Stimulated activated CD8-positive, alpha-beta memory T cell treated with anti-CD3 and anti-CD28 coated beads, Interleukin-7, amount 100 ng/mL, for 48 hours (primary cell): ENCODE results near the gene BTBD9.
"Not testable (repeated sequence)": the region's sequence is repeated elsewhere in the genome, so short reads cannot be mapped to it uniquely, and the experiment has no call there.

ENCODE experiments used
- DNase-seq, 2 donors: peaks; one replicate each; pipeline ENCODE4 v3.0.0-alpha.2; 2020; ENCODE audit warnings: low read depth in 1 of 2; ENCODE audit errors: extremely low read depth in 1 of 2

BTBD9 gene

DNA sequence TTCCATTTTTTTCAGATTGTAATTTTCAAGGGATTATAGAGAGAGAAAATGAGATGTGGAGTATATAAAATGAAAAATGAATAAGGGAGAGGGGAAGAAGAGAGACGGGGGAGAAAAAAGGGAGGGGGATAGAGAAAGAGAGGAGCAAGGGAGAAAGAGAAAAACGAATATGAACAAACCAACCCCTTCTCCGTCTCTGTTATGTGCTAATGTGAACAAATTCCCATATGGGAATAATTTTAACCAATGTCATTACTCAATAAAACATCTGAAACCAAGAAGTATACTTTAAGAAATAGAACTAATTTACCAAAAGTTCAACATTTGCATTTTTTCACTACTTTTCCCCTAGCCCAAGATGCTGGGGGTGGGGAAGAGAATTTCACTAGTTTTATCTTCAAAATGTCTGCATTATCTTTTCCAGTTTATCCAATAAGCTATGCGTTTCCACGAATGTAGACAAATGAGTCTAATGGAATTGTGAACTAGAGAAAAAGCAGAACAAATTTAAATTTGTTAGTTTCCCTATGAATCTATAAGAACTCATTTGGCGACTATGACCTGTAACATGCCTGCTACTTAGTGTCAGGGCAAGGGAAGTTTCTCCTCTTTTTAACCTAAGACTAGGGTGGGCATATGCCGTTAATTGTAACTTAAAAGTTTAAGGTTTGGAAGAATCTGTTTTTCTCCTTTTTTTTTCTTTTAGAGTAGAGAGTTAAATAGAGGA lies 286.3 kb downstream of the BTBD9 start:
- DNase-seq = no peak

DNA sequence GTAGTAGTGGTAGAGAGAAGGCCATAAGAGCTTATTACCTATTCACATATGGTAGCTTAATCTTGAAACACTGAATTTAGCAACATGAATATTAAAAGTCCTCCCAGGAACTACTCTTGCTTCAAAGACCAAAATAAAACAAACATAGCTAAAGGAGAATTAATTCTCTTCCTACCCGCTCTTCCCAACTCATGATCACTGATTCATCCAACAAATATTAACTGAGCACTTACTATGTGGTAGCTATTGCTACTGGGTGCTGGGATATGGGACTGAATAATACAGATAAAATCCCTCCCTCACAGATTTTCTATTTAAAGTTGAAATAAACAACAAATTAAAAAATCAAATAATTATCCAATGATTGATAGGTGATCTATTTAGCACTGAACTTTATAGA lies 287.1 kb downstream of the BTBD9 start:
- DNase-seq = no peak

DNA sequence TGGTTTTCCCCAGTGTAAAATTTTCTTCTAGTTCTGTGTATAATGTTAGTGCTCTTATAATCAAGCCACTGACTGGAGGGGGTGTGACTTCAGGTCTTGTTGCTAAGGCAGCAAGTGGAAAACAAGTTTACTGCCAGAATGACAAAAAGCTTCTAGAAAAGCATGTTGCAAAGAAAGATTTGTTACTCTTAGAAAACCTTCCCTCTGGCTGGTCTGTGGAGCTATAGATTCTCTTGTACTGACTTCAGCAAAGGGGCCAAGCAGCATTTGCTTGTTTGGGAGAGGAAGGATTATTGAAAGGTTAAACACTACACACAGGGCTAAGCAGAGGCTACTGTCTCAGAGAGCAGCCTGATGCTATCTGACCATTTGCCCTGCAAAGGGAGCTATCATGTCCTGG lies 288.8 kb downstream of the BTBD9 start:
- DNase-seq = no peak

DNA sequence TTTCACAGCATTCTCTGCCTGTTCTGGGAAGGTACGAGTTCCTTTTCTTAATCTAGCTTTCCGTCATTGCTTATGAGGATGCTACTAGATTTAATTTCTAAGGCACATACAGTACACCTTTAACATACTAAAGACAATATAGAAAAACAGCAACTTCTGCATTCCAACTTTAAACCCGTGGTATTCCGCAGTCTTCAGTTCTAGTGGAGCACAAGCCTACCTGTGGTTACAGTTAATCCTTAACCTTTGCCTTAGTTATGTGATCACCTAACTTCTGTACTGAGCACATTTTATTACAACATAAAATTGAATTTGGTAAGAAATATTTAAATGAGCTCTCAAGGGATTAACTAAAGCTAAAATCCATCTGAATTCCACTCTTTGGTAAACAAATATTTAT lies 289.5 kb downstream of the BTBD9 start:
- no peak for DNase-seq

DNA sequence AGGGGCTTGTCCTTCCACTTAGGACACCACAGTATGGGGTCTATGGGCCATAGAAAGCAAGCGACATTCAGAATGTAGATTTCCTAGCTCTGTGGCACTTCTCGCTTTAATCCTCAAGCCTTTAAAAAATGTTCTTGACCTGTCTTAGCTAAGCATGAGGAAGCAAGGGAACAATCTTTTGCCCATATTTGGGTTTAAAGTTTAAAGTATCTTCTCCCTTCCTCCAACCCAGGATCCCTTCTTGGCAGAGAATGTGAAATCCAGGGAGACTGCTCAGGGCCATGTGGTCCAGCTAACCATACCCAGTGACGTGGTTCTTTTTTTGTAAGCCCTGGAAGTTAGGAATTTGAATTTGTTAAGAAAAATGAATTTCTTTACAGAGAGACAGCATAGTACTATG lies 289.9 kb downstream of the BTBD9 start:
- DNase-seq = no peak

DNA sequence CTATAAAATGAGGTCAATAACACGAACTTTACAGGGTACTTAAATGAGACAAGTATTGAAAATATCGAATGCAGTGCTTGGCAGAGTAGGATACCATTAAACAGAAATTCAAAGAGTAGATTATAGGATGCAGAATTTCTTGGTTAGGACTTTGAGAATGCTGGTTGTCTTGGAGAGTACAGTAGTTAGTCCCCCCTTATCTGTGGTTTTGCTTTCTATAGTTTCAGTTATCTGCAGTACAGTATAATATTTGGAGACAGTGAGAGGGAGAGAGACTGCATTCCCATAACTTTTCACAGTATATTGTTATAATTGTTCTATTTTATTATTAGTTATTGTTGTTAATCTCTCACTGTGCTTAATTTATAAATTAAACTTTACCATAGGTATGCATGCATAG lies 290.5 kb downstream of the BTBD9 start:
- DNase-seq = no peak

DNA sequence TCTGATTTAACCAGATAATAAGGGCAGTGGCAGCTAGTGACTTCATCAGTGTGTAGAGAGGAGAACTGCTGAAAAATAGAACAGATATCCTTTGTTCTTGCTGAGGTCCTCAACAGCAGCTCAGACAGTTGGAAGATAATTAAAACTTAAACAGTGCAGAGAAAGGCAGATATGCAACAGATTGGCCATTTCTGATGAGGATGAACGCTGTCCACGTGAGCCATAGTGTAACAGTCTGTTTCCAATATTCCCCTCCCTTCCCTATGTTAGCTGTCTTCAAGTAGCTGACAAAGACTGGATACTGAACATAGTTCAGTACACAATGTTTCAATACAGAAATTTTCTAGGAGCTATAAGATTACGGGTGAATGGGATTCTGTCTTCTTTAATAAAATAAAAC lies 291.4 kb downstream of the BTBD9 start:
- no peak for DNase-seq

DNA sequence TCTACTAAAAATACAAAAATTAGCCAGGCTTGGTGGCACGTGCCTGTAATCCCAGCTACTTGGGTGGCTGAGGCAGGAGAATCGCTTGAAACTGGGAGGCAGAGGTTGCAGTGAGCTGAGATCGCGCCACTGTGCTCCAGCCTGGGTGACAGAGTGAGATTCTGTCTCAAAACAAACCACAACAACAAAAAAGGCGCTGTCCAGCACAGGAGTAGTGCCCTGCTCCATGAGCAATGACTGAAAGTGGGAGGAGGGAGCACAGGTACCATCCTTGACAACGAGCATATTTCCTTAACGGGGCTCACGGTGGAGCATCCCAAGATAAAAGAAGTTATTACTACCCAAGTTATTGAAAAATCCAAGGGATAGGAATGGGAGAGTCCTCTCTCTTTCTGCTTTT lies 291.9 kb downstream of the BTBD9 start:
- not testable (repeated sequence) for DNase-seq

DNA sequence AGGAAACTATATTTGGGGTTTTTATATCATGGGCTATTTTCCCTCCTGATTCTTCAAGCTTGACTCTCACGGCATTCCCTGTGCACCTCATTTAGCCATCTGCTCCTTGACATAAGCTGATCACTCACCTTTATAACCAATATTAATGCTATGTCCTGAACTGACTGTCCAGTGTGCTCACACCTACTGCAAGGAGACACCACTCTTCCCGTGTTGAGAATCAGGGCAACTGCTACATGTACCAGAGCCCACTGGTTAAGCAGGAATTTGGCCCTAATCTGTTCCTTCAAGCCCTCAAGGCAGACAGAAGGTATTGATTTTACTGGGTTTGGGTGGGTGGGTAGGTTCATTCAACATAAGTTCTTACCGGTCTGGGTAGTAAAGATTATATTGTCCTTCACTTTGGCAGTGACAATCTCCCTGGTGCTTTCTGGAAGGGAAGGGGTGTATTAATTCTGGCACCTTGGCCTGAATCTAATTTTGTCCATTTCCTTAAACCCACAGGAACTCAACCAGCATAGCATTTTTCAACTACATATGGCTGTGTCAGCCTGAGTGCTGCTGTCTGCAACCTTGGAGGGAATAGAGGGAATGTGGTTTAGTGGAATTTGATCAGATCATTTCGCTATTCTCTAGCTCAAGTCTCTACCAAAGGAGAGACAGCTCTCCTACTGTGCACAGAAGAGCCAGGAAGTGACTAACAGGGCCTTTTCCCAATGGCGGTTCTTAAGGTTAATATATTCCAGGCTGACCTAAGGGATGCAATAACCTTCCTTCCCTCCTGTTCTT lies 293.2 kb downstream of the BTBD9 start:
- DNase-seq = no peak

DNA sequence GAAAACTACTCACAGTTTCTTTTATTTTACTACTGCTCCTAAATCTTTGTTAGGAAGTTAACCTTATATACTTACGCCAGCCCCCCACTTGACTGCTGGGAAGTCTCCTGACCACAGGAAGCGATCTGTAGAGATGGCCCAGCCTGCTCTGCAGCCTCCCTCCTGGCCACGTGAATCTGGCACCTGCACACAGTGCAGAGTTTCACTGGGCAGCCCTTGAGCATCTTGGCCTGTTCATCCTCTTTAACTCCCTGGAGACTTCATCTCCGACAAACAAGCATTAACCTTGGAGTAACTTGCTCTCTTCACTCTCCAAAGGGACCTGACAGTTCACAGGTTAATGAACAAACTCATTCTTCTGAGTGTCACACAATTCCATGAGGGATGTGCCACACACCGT lies 294.1 kb downstream of the BTBD9 start:
- no peak for DNase-seq

DNA sequence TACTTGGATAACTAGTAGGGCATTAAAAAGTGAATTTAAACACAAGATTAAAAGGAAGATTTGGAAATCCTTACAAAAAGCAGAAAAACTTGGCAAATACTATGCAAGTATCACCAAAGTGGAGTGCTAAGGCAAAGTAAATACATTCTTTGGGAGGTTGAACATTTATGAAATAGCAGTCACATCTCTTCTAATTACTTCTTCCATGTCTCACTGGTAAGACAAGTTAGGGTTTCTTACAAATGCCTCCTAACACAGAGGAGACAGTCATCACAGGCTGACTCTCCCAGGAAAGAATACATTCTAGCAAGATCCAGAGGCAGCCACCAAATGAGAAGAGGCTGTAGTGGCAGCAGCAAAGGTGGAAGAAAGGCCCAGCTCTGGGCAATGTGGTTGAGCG lies 298.2 kb downstream of the BTBD9 start:
- DNase-seq = no peak

DNA sequence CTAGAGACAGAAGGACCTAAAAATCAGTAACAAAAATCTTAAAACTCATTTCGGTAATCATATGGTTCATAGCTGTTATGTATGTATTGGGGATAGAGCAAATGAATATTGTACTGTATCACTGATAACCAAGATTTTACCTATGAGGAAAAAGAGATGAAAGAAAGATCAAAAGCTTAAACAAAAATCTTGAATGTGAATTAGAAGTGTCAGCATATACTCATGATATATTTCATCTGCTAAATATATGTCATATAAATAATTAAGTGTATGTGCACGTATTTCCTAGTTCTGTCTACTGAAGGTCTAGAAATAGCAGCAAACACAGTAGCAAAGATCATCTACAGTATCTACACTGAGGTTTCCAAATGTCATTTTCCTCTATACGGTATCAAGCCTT lies 299.8 kb downstream of the BTBD9 start:
- DNase-seq = no peak

DNA sequence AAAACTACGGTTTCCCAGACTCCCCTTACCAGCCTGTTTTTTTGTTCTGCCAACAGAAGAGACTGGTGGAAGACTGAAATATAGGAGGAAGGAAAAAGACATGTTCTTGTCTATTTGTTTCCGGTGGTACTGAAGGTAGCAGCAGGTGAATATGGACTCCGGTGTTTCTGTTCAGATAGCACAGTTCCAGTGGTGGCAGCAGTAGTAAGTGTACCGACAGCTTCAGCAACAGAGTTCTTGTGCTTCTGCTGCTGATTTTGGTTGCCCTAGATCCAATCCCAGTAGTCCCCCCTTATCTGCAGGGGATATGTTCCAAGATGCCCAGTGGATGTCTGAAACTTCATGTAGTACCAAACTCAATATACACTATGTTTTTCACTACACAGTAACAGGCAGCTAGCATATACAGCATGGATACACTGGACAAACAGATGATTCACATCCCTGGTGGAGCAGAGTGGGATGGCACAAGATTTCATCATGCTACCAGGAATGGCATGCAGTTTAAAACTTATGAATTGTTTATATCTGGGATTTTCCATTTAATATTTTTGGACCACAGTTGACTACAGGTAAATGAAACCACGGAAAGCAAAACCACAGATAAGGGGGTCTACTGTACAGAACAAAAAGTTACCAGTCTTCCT lies 301.8 kb downstream of the BTBD9 start:
- DNase-seq = no peak

DNA sequence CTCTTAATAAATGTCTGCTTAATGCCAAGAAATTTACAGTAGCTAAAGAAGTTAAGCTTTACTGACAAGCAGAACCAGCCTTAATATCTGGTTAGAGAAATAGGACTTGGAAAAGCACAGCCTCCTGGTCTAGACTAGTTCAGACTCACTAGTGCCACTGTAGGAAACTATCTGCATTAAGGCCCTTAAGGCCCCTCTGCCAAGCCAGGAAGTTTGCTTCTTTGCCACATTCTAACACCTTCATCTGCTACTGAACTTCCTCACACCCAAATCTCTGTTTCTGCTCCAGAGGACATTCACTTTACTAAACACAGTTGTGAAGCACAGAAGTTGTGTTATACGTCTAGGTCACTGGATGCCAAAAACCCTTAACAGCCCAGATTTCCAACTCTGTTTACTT lies 302.8 kb downstream of the BTBD9 start:
- DNase-seq = no peak

DNA sequence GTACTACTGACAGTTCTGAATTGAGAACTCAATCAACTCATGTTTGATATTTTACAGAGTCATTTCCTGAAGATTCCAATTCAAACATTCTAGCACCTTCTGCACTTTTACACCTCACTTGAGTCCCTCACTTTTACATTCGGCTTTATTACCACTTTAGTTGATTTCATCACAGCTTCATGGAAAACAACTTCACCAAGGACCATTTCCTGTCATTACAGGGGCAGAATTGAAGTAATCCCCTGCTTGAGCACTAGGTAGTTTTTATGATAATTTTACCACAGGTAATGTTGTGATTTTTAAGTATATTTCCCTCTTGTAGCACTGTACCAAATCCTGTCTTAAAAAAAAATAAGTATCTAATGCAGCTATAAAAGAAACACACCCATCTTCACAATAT lies 312.9 kb downstream of the BTBD9 start:
- DNase-seq = no peak

DNA sequence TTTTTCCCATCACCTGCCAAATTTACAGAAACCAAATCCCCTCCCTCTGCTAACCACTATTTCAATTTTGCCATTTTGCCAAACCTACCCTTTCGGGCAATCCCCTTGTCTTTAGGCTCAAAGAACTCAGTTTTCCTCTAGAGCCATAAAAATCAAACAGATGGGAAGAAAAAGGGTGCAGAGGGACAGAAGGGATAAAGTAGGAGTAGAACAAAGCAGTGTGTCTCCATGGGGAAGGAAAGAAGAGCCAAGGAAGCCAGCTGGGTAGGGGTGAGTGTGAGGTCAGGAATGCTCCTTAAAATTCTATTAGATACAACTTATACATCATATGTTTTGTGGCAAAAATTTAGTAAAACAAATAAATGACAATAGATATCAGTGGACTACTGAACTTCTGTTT lies 316.5 kb downstream of the BTBD9 start:
- no peak for DNase-seq

DNA sequence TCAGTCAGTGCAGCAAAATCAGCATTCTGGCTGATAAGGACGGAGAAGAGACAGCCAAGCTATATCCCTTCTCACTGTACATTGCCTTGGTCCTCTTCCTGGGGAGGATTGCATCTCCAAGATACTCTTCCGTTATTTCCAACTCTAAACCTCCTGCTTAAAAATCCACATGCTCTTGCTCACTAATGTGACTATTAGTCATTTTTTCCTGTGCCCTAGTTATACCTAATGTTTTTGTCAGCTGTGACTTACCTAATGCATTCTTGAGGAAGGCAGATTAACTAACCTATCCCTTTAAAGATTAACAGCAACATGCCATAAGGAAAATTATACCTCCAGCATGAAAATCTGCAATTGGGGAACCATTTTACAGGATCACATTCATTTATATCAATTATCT lies 317.6 kb downstream of the BTBD9 start:
- DNase-seq = no peak

DNA sequence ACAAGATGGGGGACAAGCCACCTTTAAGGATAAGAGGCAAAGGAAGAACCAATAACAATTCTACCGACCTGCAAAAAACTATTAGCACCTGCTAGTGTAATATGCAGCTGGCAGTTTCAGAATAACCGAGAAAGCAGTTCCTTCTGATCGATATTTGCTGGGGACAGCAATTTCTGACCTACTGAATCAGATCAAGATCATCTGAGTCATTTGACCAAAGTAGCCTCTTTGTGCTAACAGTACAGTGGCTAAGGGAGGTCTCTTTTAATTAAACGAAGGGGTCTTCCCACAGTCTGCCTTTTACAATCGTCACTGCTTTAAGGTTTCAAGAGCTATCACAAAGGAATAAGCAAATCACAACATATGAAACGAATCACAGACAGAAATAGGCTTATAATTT lies 318.9 kb downstream of the BTBD9 start:
- DNase-seq = no peak

DNA sequence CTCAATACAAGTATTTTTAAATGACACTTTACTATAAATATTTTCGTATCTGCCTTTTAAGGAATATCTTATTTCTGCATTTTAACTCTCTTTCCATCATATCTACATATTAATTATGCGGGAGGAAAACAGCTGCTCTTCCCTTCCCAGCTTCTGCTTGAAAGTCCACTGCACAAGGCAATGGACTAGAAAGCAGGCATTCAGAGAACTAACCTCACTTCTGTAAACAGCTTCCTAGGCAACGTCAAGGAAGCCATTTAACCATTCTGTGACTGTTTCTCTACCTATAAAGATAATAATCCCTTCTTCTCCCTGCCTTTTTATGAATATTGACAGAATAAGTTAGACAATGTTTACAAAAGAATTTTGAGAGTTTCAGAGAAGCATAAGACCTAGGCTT lies 319.4 kb downstream of the BTBD9 start:
- no peak for DNase-seq

DNA sequence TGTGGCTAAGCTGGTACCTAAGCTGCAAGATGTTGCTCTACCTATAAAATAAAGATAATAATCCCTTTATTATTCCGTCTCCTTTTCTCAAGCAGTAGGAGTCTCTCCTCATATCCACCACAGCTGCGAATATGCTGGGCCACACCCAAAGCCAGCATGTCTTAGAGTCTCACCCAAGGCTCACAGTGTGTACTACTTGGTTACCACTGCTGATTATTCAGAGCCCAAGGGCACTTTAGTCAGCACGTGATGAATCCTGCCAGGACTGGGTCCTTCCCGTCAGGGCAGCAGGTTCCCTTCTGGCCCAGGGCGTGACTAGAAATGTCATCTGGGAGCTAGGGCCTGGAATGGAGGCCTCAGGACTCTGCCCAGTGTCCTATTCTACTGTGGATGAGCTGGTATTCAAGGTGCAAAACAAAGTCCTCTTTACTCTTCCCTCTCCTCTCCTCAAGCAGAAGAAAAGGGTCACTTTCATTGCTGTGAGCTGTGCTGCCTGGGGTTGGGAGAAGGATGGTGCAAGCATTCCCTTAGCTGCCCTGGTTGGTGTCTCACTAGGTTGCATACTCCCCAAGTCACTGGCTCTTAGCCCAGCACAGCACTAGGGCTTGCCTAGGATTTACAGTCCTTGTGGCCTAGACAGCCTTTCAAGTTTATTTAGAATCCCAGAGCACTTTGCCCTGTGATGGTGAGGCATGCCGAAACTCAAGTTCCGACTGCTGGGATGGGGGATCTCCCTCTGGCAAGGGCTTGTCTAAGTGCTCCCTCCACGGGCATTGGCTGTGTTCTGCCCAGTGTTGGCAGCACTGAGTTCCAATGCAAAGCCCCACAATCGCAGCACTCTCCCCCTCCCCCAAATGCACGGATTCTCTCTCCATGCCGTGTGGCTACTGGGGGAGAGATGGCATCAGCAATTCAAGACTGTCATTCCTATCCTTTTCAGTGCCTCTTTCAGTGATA lies 320.2 kb downstream of the BTBD9 start:
- no peak for DNase-seq
